Retinal pigment epithelial cell (primary cell): ENCODE data around the gene OGFOD1.
"Not testable (repeated sequence)": the region's sequence is repeated elsewhere in the genome, so short reads cannot be mapped to it uniquely, and the experiment has no call there.

Experiments
- DNase-seq: peaks from one replicate; pipeline ENCODE4 v3.0.0-alpha.2; 2010; ENCODE audit warnings: low read depth
- H3K4me3 ChIP-seq: 2 replicates; pipeline ENCODE4 v1.5.1; 2011; ENCODE audit warnings: mild to moderate bottlenecking, low read length, control low read depth, moderate library complexity
- CTCF ChIP-seq: conservative IDR thresholded peaks from 2 replicates; pipeline ENCODE4 v1.5.1; 2011; ENCODE audit warnings: low read depth, low read length, control low read depth, inconsistent platforms

OGFOD1 gene

DNA sequence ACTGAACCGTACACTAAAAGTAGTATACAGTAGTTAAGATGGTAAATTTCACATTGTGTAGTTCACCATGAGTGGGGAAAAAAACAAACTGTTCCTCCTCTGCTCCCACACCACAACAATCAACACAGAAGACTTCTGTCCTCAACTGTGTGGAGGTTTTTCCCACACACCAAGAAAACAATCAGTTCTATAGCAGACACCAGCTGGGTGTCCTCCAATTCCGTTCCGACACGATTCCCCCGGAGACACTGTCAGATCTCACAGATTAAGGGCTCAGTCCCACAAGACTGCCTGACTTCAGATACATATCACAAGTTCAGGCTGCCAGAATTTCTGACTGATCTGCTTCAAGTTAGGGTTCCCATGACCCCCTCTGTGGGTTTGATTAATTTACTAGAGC, 36.7 kb downstream of the OGFOD1 start:
- TF ChIP-seq CTCF, result no peak
- no peak overlapping the region for H3K4me3 ChIP-seq
- DNase-seq, result no peak

- not testable (repeated sequence) for DNase-seq, H3K4me3 ChIP-seq
Observed at GRCh38 chr16:56488868-56489267, 37.5 kb downstream of the OGFOD1 start.

GRCh38 chr16:56491657-56492261, 40.4 kb downstream of the OGFOD1 start:
- H3K4me3 ChIP-seq, result no peak overlapping the region
- DNase-seq, result no peak
- TF ChIP-seq CTCF, result no peak

- DNase-seq, result no peak
- no peak for TF ChIP-seq CTCF
- no peak overlapping the region for H3K4me3 ChIP-seq
Observed at GRCh38 chr16:56493126-56493525, 41.8 kb downstream of the OGFOD1 start.

DNA sequence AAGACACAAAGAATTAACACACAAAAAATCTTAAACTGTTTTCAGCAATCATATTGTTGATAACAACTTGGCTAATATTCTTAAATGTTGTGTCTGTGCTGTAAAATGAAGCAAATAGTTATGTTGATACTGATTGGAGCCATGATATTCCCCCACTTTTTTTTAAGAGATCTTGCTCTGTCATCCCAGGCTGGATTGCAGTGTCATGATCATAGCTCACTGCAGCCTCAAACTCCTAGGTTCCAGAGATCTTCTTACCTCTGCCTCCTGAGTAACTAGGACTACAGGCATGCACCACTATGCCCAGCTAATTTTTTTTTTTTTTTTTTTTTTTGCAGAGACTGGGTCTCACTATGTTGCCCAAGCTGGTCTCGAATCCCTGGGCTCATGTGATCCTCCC, 42.5 kb downstream of the OGFOD1 start:
- H3K4me3 ChIP-seq, result no peak overlapping the region
- TF ChIP-seq CTCF, result no peak
- DNase-seq, result no peak

DNA sequence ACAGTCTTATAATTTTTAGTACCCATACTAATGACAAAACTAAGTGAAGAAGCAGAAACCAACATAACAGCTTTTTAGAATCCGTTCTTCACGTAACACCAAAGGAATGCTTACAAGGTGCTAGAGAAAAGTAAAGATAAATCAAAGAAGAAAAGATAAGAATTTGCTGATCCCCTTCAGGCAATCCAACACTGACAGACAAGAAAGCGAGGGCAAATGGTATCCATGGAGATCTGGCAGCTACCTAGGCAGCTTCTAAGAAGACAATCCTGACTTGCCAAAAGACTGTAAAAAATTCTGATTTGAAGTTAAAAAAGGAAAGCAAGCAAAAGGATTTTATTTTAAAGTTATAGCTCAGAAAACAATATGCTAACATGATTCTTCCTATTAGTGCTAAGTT, 53.8 kb downstream of the OGFOD1 start:
- no peak overlapping the region for H3K4me3 ChIP-seq
- no peak for TF ChIP-seq CTCF
- no peak for DNase-seq

DNA sequence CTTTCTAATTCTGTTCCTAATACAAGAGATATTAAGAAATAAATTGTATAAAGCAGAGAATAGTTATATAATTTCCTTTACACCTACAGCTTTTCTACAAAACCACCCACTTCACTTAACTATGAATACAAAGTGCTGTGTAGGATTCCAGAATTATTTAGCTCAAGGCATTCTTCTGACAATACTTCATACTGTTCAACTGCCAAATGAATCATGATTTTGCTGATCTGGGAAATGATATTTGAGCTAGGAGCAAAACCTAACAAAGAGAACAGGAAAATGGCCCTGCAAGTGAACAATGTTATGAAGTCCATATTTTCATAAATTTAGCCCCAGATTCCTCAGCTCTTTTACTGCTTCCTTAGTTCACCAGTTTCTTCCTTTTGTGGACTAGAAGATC, 55.6 kb downstream of the OGFOD1 start:
- no peak overlapping the region for H3K4me3 ChIP-seq
- TF ChIP-seq CTCF, result no peak
- no peak for DNase-seq

DNA sequence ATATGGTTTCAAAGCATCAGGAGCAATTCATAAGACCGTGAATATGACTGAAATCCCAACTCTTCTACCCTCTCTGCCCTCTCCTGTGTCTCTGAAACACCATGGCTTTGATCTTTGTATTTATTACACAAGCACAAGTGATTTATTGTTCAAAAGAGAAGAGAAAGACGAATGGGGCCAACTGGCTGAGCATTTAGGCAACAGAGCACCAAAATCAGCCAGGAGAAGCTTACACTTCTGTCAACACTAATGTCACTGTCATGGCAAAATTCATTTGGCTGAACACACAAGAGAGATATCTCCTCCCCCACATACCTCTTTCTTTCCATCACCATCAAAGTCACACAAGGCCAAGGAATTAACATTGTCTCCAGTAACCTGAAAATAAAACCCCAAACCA, 59.2 kb downstream of the OGFOD1 start:
- no peak for DNase-seq
- no peak overlapping the region for H3K4me3 ChIP-seq
- TF ChIP-seq CTCF, result no peak
